PC-3 (cell line): ENCODE measurements around the gene MAPK12. TPM values are rescaled to one million over a fixed set of nuclear protein-coding genes. Genes with fewer than 3 reads are reported as not detected.

ENCODE experiments used
- ATAC-seq: fragments of 200-7000 bp; cut with Tn5 transposase; 2 replicates; pipeline ENCODE4 v1.9.1; 2020; ENCODE audit warnings: mild to moderate bottlenecking, moderate library complexity
- BruUV-seq: library from RNA; stranded (reverse); fragments of 400-500 nt; replicated peaks from 2 replicates; lab custom pipeline; 2021; lab: Mats Ljungman, UMichigan
- CTCF ChIA-PET: fragments of 300-600 bp; sonication (Branson Sonifier 250); formaldehyde crosslinking; loops from one replicate; lab custom pipeline; 2022; ENCODE audit warnings: antibody characterized with exemption; lab: Charles Lee
- POLR2A ChIA-PET: fragments of 300-600 bp; sonication (Branson Sonifier 250); formaldehyde crosslinking; loops from one replicate; lab custom pipeline; 2022; ENCODE audit warnings: antibody characterized with exemption; ENCODE audit not compliant: unreplicated experiment; lab: Charles Lee
- DNase-seq: peaks from one replicate; pipeline ENCODE4 v3.0.0-alpha.2; 2015
- H2AFZ ChIP-seq: fragments of 300-600 bp; sonication (generic); 2 replicates; pipeline ENCODE4 v1.6.0; 2016; ENCODE audit warnings: antibody characterized with exemption, low read length
- H3F3A ChIP-seq: fragments of 300-600 bp; sonication (generic); one replicate; pipeline ENCODE4 v1.6.0; 2017; ENCODE audit warnings: antibody characterized with exemption, low read length, control low read depth, mild to moderate bottlenecking; ENCODE audit not compliant: unreplicated experiment
- H3K27ac ChIP-seq: fragments of 300-600 bp; sonication (generic); 2 replicates; pipeline ENCODE4 v1.5.1; 2016; ENCODE audit warnings: mild to moderate bottlenecking, low read length
- H3K27me3 ChIP-seq: fragments of 300-600 bp; sonication (generic); 2 replicates; pipeline ENCODE4 v1.6.1; 2016; ENCODE audit warnings: low read length, mixed read lengths
- H3K36me3 ChIP-seq: fragments of 300-600 bp; sonication (generic); 2 replicates; pipeline ENCODE4 v1.6.1; 2016; ENCODE audit warnings: low read depth, mixed run types, low read length, mixed read lengths
- H3K4me1 ChIP-seq: fragments of 300-600 bp; sonication (generic); 2 replicates; pipeline ENCODE4 v1.5.1; 2016; ENCODE audit warnings: low read length; ENCODE audit not compliant: insufficient read depth
- H3K4me2 ChIP-seq: fragments of 300-600 bp; sonication (generic); 2 replicates; pipeline ENCODE4 v1.6.0; 2016; ENCODE audit warnings: low read length
- H3K4me3 ChIP-seq: fragments of 300-600 bp; sonication (generic); 2 replicates; pipeline ENCODE4 v1.5.1; 2016; ENCODE audit warnings: mild to moderate bottlenecking, low read length, mixed read lengths
- H3K79me2 ChIP-seq: fragments of 300-600 bp; sonication (generic); 2 replicates; pipeline ENCODE4 v1.6.1; 2017; ENCODE audit warnings: low read length, mixed read lengths
- H3K9ac ChIP-seq: fragments of 300-600 bp; sonication (generic); 2 replicates; pipeline ENCODE4 v1.6.0; 2016; ENCODE audit warnings: mild to moderate bottlenecking, low read length
- H3K9me2 ChIP-seq: fragments of 300-600 bp; sonication (generic); replicated peaks from 2 replicates; pipeline ENCODE4 v1.6.1; 2016; ENCODE audit warnings: mixed run types, low read length, mixed read lengths
- H3K9me3 ChIP-seq: fragments of 300-600 bp; sonication (generic); 2 replicates; pipeline ENCODE4 v1.6.1; 2016; ENCODE audit warnings: low read length, mixed read lengths
- H4K20me1 ChIP-seq: fragments of 300-600 bp; sonication (generic); 2 replicates; pipeline ENCODE4 v1.6.1; 2016; ENCODE audit warnings: low read length, mixed read lengths
- EZH2 ChIP-seq: fragments of 300-600 bp; sonication (generic); IDR thresholded peaks from one replicate; pipeline ENCODE4 v1.6.1; 2017; ENCODE audit warnings: antibody characterized with exemption, mild to moderate bottlenecking, low read length; ENCODE audit not compliant: unreplicated experiment
- EZH2phosphoT487 ChIP-seq: fragments of 300-600 bp; sonication (generic); IDR thresholded peaks from 2 replicates; pipeline ENCODE4 v1.6.1; 2018; ENCODE audit warnings: mild to moderate bottlenecking, antibody characterized with exemption, low read length, borderline replicate concordance
- intact Hi-C: fragments of 100-400 bp; cut with micrococcal nuclease; formaldehyde crosslinking; loops from 2 replicates; pipeline ENCODE4 v1.9.0; 2023
- total RNA-seq: library from RNA; depleted of rRNA; stranded (reverse); fragments of >200 nt; gene quantifications from 2 replicates; pipeline ENCODE4 v1.2.3, GENCODE V29; 2014
- TF ChIP-seq, protein P1 (sequence below): fragments of 300-600 bp; sonication (generic); conservative IDR thresholded peaks from 2 replicates; pipeline ENCODE4 v1.5.1; 2017; ENCODE audit warnings: antibody characterized with exemption, low read depth, mild to moderate bottlenecking, low read length

Gene MAPK12
- total RNA-seq, 1 experiment from 2014 or later, result 22.4 TPM

DNA sequence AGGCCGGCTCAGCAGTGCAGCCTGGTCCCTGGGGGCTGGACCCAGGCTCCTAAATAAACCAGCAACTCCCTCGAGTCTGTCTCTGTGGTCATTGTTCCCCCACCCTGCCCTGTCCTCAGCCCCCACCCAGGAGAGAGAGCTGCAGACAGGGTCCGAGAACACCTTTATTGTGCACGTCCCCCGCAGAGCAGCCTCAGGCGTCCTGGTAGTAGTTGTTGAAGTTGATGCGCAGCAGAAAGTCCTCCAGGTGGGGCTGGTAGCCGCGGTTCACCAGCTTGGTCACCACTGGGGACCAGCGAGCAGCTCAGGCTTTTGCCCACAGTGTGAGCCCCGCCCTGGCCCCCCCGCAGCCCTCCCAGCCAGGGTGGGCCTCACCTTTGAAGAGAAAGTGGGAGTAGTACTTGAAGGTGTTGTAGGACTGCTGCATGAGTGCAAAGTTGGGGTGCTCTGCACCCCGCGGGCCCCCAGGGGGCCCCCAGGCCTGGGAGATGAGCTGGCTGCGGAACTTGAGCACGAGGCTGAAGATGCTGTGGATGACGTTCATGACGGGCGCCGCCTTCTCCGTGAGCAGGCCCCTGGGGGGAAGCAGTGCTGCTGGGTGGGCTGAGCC lies 43.8 kb downstream of the MAPK12 start:
- TF ChIP-seq EZH2 (no peak), EZH2phosphoT487 (no peak)
- TF ChIP-seq, protein P1, sequence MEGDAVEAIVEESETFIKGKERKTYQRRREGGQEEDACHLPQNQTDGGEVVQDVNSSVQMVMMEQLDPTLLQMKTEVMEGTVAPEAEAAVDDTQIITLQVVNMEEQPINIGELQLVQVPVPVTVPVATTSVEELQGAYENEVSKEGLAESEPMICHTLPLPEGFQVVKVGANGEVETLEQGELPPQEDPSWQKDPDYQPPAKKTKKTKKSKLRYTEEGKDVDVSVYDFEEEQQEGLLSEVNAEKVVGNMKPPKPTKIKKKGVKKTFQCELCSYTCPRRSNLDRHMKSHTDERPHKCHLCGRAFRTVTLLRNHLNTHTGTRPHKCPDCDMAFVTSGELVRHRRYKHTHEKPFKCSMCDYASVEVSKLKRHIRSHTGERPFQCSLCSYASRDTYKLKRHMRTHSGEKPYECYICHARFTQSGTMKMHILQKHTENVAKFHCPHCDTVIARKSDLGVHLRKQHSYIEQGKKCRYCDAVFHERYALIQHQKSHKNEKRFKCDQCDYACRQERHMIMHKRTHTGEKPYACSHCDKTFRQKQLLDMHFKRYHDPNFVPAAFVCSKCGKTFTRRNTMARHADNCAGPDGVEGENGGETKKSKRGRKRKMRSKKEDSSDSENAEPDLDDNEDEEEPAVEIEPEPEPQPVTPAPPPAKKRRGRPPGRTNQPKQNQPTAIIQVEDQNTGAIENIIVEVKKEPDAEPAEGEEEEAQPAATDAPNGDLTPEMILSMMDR, result no peak
- Histone ChIP-seq H3K27me3 (no peaks in the 10 kb centered on the region), H3K4me2 (no peak overlapping the region), H3K4me1 (no peaks in the 10 kb centered on the region), H4K20me1 (no peaks in the 10 kb centered on the region), H3F3A (no peaks in the 10 kb centered on the region), H3K36me3 (peaks cover 5% of the 10 kb centered on the region; the same call in 1 of the 2 replicates), H3K9ac (no peak overlapping the region), H3K9me3 (no peaks in the 10 kb centered on the region), H3K9me2 (no peaks in the 10 kb centered on the region), H3K79me2 (no peaks in the 10 kb centered on the region), H3K27ac (no peak overlapping the region), H2AFZ (no peak overlapping the region), H3K4me3 (no peak overlapping the region)
- intact Hi-C loops, result no loop called here
- ATAC-seq (no peak), DNase-seq (no peak)
- POLR2A ChIA-PET, result no interaction called here
- BruUV-seq, result no TSS peak
- CTCF ChIA-PET, result no interaction called here

DNA sequence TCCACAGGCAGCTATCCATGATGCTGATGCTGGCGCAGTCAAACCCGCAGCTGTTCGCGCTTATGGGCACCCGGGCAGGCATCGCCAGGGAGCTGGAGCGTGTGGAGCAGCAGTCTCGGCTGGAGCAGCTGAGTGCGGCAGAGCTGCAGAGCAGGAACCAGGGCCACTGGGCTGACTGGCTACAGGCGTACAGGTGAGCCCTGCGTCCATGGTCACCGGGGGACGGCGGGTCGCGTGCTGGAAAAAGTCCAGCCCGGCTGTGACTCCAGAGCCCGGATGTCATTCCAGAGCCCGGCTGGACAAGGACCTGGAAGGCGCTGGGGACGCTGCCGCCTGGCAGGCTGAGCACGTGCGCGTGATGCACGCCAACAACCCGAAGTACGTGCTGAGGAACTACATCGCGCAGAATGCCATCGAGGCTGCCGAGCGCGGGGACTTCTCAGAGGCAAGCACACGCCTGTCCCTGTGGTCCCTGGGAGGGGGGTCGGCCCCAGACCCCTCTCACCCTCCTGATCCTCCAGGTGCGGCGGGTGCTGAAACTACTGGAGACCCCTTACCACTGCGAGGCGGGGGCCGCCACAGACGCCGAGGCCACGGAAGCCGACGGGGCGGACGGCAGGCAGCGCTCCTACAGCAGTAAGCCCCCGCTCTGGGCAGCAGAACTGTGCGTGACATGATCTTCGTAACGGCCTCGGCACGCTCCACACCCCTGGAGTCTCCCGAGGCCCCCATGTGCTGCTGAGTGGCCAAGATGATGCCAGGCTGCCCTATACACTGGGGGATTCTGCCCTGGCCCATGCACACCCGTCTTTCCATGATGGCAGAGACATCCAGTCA lies 44.6 kb downstream of the MAPK12 start:
- no peaks in the 10 kb centered on the region for H3K9me2 ChIP-seq
- H2AFZ ChIP-seq, result no peak overlapping the region
- H3K27me3 ChIP-seq, result no peaks in the 10 kb centered on the region
- no peak overlapping the region for H3K4me2 ChIP-seq
- H3K9ac ChIP-seq, result no peak overlapping the region
- H3K79me2 ChIP-seq, result no peaks in the 10 kb centered on the region
- ChIA-PET POLR2A (no interaction called here), CTCF (no interaction called here)
- H3K27ac ChIP-seq, result no peak overlapping the region
- TF ChIP-seq EZH2 (no peak), EZH2phosphoT487 (no peak)
- TF ChIP-seq, protein P1, result no peak
- DNase-seq (no peak), ATAC-seq (no peak)
- BruUV-seq, result no TSS peak
- no peaks in the 10 kb centered on the region for H4K20me1 ChIP-seq
- intact Hi-C loops, result no loop called here
- H3K4me3 ChIP-seq, result no peak overlapping the region
- no peaks in the 10 kb centered on the region for H3F3A ChIP-seq
- peaks cover 5% of the 10 kb centered on the region; the same call in 1 of the 2 replicates for H3K36me3 ChIP-seq
- no peaks in the 10 kb centered on the region for H3K9me3 ChIP-seq
- no peaks in the 10 kb centered on the region for H3K4me1 ChIP-seq
